Cortex of kidney (tissue), 1 donor: Measurements from ENCODE around the gene KLHDC4.
"Not testable (repeated sequence)": the region's sequence is repeated elsewhere in the genome, so short reads cannot be mapped to it uniquely, and the experiment has no call there.

Experiments used
- DNase-seq: peaks from one replicate; lab custom pipeline; 2025; lab: John Stamatoyannopoulos, UW

Gene KLHDC4

GRCh38 chr16:87684106-87684677, 81.6 kb downstream of the KLHDC4 start:
- DNase-seq = no peak

DNA sequence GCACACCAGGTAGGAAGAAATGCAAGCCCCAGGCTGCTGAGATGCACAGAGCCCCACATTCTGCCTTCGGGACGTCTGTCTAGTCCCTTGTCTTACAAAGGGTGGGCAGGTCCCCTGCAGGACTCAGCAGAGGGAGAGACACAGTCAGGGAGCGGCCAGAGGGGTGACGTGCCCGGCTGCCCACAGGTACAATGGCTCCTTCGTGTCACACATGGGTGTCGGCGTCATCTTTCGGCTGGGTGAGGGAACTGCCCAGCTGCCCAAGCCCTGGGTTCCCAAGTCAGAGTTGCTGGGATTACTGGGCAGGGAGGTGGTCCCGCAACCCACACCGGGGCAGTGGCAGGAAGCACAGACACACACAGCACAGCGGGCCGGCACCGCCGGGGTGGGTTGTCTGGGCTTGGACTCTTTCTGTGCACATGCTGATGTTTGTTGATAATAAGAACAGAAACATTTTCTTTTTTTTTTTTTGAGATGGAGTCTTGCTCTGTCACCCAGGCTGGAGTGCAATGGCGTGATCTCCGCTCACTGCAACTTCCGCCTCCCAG, 82.9 kb downstream of the KLHDC4 start:
- no peak for DNase-seq

DNA sequence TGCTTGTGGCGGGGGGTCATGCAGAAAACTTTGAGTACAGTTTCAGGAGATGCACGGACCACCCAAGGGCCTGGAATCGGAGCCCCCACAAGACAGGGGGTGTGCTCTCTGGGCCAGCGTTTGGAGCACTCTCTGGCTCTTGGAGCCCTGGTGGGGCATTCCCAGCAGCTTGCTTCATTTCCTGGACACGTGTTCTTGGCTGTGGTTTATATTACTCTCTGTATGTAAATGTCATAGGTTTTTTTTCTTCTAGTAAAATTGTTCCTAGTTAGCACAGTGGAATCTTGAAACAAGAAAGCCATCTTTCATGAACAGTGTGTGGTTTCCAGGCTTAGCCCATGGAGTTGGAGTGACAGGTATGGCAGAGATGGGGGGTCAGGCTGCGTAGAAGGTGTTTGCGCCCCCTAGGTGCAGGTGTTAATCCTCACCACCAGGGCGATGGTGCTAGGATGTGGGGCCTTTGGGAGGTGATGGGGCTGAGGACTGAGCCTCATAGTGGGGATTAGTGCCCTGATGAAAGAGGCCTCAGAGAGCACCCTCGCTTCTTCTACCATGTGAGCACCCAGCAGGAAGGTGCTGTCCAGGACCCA, 83.7 kb downstream of the KLHDC4 start:
- no peak for DNase-seq

DNA sequence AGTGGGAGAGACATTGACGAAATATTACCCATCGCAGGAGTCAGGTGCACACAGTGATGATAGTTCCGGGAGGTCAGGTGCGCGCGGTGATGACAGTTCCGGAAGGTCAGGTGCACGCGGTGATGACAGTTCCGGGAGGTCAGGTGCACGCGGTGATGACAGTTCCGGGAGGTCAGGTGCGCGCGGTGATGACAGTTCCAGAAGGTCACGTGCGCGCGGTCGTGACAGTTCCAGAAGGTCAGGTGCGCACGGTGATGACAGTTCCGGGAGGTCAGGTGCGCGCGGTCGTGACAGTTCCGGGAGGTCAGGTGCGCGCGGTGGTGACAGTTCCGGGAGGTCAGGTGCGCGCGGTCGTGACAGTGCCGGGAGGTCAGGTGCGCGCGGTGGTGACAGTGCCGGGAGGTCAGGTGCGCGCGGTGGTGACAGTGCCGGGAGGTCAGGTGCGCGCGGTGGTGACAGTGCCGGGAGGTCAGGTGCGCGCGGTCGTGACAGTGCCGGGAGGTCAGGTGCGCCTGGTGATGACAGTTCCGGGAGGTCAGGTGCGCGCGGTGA, 84.7 kb downstream of the KLHDC4 start:
- not testable (repeated sequence) for DNase-seq

DNA sequence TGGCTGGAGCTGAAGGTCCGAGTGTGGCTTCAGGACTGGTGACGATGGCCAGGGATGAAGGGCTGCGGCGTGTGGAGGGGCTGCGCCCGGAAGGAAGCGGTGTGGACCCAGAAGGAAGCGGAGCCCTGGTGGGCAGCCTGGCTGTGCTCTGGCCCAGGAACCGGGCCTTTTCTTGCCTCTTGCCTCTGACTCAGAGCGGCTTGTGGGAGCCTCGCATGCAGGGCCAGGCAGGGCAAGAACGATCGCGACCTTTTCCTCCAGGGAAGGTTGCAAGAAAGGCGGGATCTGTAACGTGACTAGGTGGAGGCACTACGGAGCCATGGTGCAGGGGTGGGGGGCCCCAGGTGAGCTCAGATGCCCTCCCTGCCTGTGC, 85.5 kb downstream of the KLHDC4 start:
- DNase-seq = no peak

DNA sequence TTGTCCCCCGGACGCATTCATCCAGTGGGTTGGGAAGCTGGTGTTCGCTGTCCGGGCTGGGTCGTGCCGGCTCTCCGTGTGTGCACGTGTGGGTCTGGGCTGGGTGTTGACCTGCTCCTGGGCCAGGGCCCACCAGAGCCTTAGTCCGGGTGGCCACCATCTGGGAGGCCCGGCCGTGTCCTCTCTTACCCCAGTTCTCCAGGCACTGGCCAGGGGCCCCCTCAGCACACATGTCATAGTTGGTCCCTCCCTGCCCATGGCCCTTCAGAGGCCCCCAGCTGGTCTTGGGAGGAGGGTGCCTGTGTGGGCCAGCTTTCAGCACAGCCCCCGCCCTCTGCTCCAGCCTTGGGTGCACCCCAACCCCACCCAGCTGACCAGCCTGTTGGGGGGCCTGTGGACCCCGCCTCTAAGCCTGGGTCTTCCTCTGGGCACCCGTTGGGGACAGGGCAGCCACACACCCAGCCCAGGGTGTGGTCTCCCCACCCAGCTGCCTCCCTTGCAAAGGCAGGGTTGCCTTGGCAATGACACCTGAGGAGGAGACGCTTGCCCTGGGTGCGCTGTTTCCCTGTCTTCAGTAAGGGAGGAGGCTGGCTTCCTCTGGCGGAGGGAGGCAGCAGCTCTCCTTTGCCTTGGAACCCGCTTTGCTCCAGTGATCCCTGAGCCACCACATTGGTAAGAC, 86.1 kb downstream of the KLHDC4 start:
- no peak for DNase-seq

- DNase-seq = no peak
These were observed 87.2 kb downstream of the KLHDC4 start for GRCh38 chr16:87678618-87679017.

GRCh38 chr16:87677830-87678229, 88.0 kb downstream of the KLHDC4 start:
- no peak for DNase-seq

DNA sequence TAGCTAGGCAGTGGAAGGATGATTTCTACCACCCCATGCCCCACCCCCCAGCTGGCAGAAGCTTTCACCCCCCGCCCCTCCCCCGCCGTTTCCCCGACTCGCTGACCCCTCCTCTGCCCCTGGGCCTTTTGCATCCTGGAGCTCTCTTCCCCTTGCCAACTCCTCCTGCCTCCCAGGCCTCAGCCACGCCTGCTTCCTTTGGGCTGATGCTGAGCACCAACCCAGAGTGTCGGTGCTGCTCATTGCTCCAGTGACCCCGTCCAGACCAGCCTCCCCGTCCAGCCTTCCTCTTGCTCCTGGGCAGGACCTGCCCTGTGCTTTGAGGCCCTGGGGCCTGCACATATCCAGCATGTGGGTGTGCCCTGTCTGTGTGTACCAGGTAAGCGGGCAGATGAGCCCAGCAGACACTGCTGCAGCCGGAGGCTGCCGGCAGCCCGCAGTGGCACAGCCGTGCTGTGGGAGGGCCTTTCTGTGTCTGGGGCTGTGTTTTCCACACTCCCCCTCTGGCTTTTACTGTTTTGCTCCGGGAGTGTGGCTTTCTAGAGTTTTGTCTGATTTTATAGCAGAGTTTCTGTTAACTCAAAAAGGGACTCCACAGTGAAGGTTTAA, 90.6 kb downstream of the KLHDC4 start:
- no peak for DNase-seq

DNA sequence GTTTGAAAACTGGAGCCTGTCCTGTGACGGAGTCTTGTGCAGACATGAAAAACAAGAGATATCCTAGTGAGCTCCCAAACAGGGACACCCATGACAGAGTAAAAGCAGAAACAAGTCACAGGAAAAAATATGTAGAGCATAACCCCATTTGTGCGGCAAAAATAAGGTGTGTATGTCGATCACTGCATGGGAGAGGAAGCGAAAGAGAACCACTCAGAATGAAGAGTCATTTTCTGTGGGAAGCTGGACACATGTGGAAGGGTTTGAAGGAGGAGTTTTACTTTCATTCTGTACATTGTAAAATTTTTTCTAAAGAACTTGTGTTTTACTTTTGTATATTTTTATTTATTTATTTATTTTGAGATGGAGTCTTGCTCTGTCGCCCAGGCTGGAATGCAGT, 91.4 kb downstream of the KLHDC4 start:
- no peak for DNase-seq

DNA sequence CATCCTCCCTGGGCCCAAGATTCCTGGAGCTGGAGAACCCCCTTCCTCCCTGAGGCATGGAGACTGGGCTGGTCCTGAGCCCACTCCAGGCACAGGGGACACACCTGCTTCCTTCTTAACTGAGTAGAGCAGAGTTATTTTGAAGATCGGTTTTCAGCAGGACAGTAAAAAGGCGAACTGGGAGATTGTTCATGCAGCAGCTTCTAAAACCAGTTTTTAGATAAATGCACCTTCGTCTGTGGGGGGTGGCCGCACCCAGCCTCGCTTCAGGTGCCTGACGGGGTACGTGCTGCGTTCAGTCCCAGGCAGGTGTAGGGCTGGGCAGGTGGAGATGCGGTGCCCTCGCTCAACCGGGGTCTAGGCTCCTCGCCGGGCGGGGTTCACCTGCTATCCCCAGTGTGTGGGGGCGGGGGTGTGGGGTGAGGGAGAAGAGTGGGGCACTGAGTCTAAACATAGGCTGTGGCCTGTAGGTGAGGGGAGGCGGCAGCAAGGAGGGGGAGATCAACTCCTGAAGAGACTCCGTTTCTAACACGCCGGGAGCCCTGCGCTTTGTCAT, 94.0 kb downstream of the KLHDC4 start:
- no peak for DNase-seq

- DNase-seq = no peak
These were observed 94.6 kb downstream of the KLHDC4 start for GRCh38 chr16:87671221-87671620.

DNA sequence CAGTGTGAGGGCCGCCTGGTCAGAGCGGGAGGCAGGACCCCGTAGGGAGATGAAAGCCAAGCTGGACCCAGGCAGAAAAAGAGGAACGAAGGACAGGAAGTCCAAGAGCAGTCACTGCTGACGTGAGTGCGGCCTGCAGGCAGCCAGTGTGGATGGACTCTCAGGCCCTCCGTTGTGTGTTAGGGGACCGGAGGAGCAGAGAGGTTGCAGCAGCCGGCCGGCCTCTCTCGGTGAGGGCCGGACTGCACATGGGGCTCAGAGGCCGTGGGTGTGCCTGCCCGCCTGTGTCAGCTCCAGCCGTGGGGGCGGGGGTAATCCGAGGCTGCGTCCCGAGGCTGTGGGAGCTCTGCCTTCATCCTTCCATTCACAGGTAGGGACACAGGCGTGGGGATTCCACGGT, 96.1 kb downstream of the KLHDC4 start:
- no peak for DNase-seq

- no peak for DNase-seq
These were observed 97.8 kb downstream of the KLHDC4 start for GRCh38 chr16:87667946-87668345.

- DNase-seq = no peak
These were observed 98.3 kb downstream of the KLHDC4 start for GRCh38 chr16:87667443-87667842.

DNA sequence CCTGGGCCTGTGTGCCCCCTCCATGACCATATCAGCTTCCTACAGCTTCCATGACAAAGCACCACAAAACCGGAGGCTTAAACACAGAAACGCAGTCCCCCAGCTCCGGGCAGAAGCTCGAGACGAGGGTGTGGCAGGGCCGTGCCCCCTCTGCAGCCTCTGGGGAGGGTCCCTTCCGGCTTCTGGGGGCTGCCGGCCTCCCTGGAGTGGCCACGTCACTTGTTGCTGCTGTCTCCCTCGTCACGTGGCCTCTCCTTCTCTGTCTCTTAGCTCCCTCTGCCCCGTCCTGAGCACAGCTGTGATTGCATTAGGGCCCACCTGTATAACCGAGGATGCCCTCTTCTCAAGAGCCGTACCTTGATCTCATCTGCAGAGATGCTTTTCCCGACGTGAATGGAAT, 98.9 kb downstream of the KLHDC4 start:
- DNase-seq = no peak

DNA sequence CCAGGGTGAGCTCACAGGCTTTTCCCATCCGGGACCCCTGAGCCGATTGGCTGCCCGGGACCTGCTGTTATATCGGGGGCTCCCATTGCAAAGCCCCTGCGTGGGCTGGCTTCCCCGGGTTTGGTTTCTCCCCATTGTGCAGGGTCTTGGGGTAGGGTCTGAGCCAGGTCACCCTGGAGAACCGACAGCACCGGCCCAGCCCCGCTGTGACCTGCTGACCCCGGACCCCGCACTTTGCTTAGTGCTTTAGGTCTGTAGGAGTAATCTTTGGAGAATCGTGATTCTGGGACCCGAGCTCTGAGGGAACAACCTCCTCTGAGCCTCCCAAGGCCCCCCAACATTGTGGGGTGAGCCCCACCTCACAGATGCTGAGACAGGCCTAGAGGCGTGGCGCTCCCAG, 100.6 kb downstream of the KLHDC4 start:
- no peak for DNase-seq

DNA sequence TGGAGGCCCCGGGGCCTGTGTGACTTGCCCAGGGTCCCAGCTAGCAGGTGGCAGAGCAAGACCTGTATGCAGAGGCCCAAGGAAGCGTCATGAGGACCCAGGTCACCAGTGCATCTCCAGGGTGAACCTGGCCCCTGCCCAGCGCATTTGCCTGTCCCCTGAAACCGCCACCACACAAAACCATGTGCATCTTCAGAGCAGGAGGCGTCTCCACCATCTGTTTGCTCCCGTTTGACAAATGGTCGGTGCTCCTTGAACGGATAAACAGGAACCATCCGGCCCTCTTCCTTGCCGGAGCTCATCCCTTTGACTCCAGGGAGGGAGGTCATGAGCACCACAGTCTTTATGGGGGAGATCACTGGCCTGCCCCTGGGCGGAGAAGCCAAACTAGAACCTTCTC, 101.0 kb downstream of the KLHDC4 start:
- no peak for DNase-seq

GRCh38 chr16:87662254-87663204, 103.3 kb downstream of the KLHDC4 start:
- no peak for DNase-seq

- no peak for DNase-seq
These were observed 104.2 kb downstream of the KLHDC4 start for GRCh38 chr16:87661561-87661960.

- no peak for DNase-seq
These were observed 107.1 kb downstream of the KLHDC4 start for GRCh38 chr16:87658564-87659225.
